NCI-H2196 treated with DMSO at 0.1 percent for 48 hours (cell line): ENCODE results near the gene POGZ.

Experiments
- DNase-seq: peaks from one replicate; lab custom pipeline; 2025; ENCODE audit not compliant: unreplicated experiment; lab: John Stamatoyannopoulos, UW

The POGZ gene

DNA sequence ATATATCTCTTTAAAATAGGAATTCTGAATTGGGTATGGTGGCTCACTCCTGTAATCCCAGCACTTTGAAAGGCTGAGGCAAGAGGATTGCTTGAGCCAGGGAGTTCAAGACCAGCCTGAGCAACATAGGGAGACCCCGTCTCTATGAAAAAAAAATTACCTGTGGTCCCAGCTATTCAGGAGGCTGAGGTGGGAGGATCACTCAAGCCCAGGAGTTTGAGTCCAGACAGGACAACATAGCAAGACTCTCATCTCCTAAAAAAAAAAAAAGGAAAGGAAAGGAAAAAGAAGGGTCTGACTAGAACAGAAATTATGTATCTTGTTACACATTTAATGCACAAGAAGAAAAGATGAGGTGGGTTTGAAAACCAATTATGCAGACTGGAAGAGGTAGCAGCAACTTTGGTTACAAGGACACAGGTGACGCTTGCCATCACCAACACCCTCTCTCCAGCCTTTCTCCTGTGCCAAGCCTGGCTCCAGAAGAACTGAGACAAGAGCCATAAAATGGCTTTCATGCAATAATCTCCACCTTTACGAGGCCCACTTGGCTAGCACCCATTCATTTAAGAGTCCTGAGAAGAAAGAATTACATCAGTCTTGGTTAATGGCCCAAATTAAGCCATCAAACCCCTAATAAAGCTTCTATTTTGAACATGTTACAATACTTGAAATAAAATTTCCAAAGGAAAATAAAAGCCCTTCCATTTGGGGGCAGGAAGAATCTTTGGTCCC lies 82.0 kb downstream of the POGZ start:
- no peak for DNase-seq

GRCh38 chr1:151373196-151373595 lies 86.1 kb downstream of the POGZ start:
- DNase-seq, result no peak

DNA sequence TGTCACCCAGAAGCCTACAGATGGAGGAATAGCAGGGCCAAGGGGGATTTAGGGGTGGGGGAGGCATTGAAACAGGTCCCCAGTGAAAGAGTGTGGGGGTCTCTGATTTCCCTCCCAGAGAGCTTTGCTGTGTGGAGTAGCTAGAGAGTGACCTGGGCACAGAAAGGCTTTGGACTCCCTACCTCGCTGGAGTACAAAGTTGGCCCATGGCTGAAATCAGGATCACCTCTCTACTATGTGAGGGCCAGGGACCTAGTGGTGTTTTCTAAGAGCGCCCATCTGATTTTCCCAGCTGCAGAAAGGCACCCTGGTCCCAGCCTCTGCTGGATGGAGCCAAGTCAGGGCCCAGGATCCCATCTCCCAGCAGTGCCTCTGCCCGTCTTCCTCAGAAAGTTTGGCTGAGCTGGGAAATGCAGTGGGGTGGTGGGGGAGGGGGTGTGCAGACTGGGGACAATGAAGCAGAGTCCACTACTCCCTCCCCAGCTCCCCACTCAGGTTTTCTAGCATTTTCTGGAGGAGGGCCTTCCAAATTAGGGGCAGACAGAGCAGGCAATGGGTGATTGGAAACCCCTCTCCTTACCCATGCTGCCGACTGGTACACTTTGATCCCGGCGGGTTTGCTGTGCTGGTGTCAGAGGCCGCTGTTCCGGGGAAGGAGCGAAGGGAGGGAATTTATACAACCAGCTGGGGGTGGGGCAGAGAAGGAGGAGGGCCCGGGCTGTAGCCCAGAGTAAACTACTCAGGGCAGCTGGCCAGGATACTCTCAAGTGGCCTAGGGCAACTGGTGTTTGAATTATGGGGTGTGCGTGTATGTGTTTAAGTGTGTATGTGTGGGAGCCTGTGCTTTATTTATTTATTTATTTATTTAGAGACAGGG lies 87.0 kb downstream of the POGZ start, which contains the start of gene SELENBP1:
SELENBP1 (minus strand) TSS at position 648 of the 877 bp plus-strand sequence; CDS start at position 584, 64 bp downstream.
- peak; percentile 89 for DNase-seq

DNA sequence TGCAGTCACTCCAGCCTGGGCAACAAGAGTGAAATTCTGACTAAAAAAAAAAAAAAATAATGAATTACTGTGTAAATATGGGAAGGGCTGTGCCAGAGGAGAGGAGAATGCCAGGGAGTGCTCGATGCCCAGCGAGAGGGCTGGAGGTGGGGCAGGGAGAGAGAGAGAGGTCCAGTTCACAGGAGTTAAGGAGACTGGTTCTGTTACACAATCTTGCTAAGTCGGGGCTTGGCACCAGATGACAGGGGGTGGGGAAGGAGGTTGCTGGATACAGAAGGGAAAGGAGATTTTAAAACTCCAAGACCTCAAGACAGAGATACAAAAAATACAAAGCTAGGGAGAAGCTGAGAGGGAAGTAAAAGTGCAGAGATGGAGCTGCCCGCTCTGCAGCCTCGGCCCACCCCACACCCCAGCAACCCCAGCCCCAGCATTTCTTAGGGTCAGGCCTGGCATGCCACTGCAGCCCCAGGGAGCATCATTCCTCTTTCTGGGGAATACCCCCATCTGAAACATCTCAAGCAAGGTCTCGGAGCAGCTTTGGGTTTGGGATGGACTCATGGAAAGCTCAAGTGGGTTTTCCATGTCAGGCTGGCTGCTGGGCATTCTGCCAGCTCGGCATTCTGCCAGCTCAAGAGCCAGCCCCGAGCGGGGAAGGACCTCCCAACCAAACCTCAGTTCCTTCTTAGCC lies 87.8 kb downstream of the POGZ start:
- peak; percentile 60 for DNase-seq

DNA sequence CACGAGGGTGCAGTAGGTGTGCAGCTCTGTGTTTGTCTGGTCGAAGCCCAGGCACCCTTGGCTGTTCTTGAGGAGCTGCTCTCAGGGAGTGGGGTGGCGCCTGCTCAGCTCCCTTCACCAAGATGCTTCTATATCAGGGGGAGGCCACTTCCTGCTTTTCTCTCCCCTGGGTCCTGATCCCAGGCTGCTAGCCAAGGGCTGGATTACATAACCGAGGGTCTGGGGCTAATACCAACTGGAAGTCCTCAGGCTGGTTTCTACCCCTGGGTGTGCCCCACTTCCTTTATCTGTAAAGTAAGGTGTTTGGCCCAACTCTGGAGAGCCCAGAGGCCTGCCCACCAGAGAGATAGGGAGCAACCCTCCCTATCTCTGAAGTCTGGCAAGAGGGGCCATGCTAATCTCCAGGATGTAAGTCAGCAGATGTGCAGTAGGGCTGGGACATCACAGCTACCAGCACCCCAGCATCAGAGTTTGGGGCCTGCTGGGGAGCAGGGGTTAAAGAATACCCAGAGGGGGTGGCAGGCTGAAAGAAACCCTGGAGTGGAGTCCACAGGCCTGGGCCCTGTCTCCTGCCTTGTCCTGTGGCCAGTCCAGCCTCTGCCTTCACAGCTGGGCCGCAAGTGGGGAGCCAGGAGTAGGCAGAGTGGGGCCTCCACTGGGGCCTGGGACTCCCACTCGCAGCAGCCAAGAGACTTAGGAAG lies 88.9 kb downstream of the POGZ start:
- DNase-seq, result no peak

GRCh38 chr1:151369621-151370048 lies 89.7 kb downstream of the POGZ start:
- DNase-seq, result no peak

- no peak for DNase-seq
These were observed 90.0 kb downstream of the POGZ start for GRCh38 chr1:151369302-151369610.

- DNase-seq, result peak; percentile 66
These were observed 90.6 kb downstream of the POGZ start for GRCh38 chr1:151368393-151369301.

GRCh38 chr1:151367658-151368392 lies 91.5 kb downstream of the POGZ start:
- no peak for DNase-seq

DNA sequence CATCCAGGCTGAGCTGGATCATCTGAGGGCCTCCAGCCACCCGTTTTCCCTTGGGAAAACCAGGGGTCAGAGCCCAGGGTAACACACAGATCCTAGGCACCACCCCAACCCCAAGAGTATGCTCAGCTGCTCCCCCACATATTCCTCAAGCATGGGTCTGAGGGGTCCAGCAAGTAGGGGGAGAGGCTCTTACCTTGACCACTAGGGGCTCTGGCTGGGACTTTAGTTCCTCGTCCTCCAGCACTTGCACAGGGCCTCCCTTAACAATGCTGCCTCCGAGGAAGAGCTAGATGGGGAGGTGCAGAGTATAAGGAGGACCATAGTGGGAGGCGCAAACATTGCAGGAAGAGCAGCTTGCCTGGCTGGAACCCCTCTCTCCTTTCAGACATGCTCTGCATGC lies 94.3 kb downstream of the POGZ start:
- DNase-seq, result no peak

DNA sequence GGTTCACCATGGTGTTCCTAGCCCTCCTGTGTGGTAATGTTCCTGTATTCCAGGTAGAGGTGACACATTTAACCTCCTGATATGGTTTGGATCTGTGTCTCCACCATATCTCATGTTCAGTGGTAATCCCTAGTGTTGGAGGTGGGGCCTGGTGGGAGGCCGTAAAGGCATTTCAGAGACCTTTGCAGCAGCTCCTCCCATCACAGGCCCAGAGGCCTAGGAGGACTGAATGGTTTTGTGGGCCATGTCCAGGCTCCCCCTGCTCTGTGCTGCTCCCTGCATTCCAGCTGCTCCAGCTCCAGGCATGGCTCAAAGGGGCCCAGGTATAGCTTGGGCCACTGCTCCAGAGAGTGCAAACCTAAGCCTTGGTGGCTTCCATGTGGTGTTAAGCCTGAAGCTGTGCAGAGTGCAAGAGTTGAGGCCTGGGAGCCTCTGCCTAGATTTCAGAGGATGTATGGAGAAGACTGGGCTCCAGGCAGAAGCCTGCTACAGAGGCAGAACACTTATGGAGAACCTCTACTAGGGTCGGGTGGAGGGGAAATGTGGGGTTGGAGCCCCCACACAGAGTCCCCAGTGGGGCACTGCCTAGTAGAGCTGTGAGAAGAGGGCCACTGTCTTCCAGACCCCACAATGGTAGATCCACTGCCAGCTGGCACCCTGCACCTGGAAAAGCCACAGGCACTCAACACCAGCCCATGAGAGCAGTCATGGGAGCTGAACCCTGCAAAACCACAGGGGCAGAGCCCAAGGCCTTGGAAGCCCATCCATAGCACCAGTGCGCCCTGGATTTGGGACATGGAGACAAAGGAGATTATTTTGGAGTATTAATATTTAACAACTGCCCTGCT lies 96.8 kb downstream of the POGZ start:
- no peak for DNase-seq

DNA sequence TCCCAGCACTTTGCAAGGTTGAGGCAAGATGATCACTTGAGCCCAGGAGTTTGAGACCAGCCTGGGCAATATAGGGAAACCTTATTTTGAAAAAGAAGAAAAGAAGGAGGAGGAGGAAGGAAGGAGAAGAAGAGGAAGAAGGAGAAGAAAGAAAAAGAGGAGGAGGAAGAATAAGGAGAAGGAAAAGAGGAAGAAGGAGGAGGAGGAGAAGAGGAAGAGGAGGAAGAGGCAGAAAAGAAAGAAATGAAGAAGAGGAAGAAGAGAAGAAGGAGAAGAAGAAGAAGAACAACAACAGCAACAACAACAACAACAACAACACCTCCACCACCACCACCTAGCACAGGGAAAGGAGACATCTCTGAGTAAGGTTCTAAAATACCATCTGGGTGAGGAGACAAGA lies 97.4 kb downstream of the POGZ start:
- DNase-seq, result no peak

GRCh38 chr1:151356696-151357095 lies 102.6 kb downstream of the POGZ start:
- no peak for DNase-seq
